Measurements from ENCODE around the gene PCP4. TPM values are rescaled to one million over a fixed set of nuclear protein-coding genes. Genes with fewer than 3 reads are reported as not detected.

PCP4 gene
- polyA plus RNA-seq, 1 donor (not counting 4 experiments of a cell fraction or from before 2014, with no cell fraction given), result not detected

DNA sequence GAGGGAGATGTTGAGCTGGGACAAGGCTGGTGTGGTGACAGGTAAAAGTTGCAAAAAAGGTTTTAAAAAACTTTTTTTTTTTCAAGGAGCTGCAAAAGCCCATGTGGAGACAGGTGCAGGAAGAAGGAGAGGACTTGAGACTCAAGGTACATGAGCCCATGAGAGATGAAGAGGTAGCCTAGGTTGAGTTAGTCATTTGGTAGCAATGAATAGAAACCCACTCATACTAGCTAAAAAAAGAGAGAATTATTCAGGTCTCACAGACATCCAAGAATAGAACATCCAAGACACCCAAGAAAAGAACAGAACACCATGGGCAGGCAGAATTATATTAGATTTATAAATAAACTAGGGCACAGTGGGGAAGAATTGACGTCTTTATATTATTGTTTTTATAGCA lies 65.1 kb downstream of the PCP4 start:
- Histone ChIP-seq H3K9ac (ENCODE audit: control insufficient read depth, extremely low read depth, insufficient read depth, low read length) (no peak overlapping the region), H3K9me3 (ENCODE audit: control insufficient read depth, low read depth, low read length) (peaks cover 3% of the 10 kb centered on the region), H3K4me2 (ENCODE audit: control insufficient read depth, extremely low read depth, insufficient read depth, low read depth, low read length) (no peak overlapping the region), H2AFZ (ENCODE audit: control insufficient read depth, low read length) (no peak overlapping the region), H3K79me2 (ENCODE audit: control insufficient read depth, insufficient read depth, low read length) (no peaks in the 10 kb centered on the region), H4K20me1 (ENCODE audit: control insufficient read depth, extremely low read depth, insufficient read depth, low read length) (no peaks in the 10 kb centered on the region), H3K27me3 (ENCODE audit: control insufficient read depth, extremely low read depth, insufficient read depth, low read length) (no peaks in the 10 kb centered on the region), H3K36me3 (ENCODE audit: control insufficient read depth in 2 of 2, extremely low read depth in 1 of 2, insufficient read depth in 2 of 2, low read length in 2 of 2) (no peaks in the 10 kb centered on the region), H3K4me1 (ENCODE audit: control insufficient read depth, extremely low read depth, insufficient read depth, low read length) (no peaks in the 10 kb centered on the region), H3K4me3 (ENCODE audit: control insufficient read depth in 2 of 3, extremely low read depth in 1 of 3, insufficient read depth in 2 of 3, low read depth in 1 of 3, low read length in 3 of 3) (no peak overlapping the region), H3K27ac (ENCODE audit: control insufficient read depth, insufficient read depth, low read length) (no peak overlapping the region), H3K9me1 (ENCODE audit: control insufficient read depth, extremely low read depth, insufficient read depth, low read length) (no peaks in the 10 kb centered on the region)
- no peak for FAIRE-seq
- no peak for DNase-seq (ENCODE audit: low read depth, low spot score)
- dilution Hi-C loops (cut with MboI; ENCODE audit: extremely low pct_ligation_motif_present, low sequenced_read_pairs), result no loop called here
- TF ChIP-seq, protein P1, sequence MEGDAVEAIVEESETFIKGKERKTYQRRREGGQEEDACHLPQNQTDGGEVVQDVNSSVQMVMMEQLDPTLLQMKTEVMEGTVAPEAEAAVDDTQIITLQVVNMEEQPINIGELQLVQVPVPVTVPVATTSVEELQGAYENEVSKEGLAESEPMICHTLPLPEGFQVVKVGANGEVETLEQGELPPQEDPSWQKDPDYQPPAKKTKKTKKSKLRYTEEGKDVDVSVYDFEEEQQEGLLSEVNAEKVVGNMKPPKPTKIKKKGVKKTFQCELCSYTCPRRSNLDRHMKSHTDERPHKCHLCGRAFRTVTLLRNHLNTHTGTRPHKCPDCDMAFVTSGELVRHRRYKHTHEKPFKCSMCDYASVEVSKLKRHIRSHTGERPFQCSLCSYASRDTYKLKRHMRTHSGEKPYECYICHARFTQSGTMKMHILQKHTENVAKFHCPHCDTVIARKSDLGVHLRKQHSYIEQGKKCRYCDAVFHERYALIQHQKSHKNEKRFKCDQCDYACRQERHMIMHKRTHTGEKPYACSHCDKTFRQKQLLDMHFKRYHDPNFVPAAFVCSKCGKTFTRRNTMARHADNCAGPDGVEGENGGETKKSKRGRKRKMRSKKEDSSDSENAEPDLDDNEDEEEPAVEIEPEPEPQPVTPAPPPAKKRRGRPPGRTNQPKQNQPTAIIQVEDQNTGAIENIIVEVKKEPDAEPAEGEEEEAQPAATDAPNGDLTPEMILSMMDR (optimal IDR thresholded peaks at IDR 0.05 in 1 of 3, IDR thresholded peaks at IDR 0.05 in 1 of 3, conservative IDR thresholded peaks at IDR 0.05 in 1 of 3; ENCODE audit: extremely low read depth in 1 of 3, insufficient read depth in 2 of 3, low read length in 3 of 3), result no peak
- no peak for TF ChIP-seq EZH2 (IDR thresholded peaks at IDR 0.05; ENCODE audit: low read length)

DNA sequence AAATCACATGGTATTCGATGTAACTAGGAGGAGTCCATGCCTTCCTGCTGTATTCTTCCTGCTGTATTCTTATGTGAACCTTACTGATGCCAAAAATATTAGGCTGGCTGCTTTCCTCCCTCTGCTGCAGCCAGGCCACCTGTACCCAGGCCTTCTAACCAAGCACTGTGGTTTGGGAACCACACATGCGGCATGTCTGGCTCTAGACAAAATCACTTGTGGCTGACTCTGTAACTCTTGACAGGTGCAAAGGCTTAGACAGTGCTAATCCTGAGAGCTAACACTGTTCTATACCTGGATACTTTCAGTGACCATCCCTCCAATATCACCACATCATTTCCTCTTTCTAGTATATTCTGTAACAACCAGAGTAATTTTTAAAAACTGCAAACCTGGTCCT lies 67.7 kb downstream of the PCP4 start:
- no peaks in the 10 kb centered on the region for H3K36me3 ChIP-seq (ENCODE audit: control insufficient read depth in 2 of 2, extremely low read depth in 1 of 2, insufficient read depth in 2 of 2, low read length in 2 of 2)
- H3K4me1 ChIP-seq (ENCODE audit: control insufficient read depth, extremely low read depth, insufficient read depth, low read length), result no peaks in the 10 kb centered on the region
- no peak overlapping the region for H2AFZ ChIP-seq (ENCODE audit: control insufficient read depth, low read length)
- DNase-seq (ENCODE audit: low read depth, low spot score) (no peak), FAIRE-seq (no peak)
- H3K4me3 ChIP-seq (ENCODE audit: control insufficient read depth in 2 of 3, extremely low read depth in 1 of 3, insufficient read depth in 2 of 3, low read depth in 1 of 3, low read length in 3 of 3), result no peak overlapping the region
- no peaks in the 10 kb centered on the region for H3K27me3 ChIP-seq (ENCODE audit: control insufficient read depth, extremely low read depth, insufficient read depth, low read length)
- H3K9ac ChIP-seq (ENCODE audit: control insufficient read depth, extremely low read depth, insufficient read depth, low read length), result no peak overlapping the region
- H3K4me2 ChIP-seq (ENCODE audit: control insufficient read depth, extremely low read depth, insufficient read depth, low read depth, low read length), result no peak overlapping the region
- dilution Hi-C loops (cut with MboI; ENCODE audit: extremely low pct_ligation_motif_present, low sequenced_read_pairs), result no loop called here
- H3K9me3 ChIP-seq (ENCODE audit: control insufficient read depth, low read depth, low read length), result peaks cover 7% of the 10 kb centered on the region
- H3K79me2 ChIP-seq (ENCODE audit: control insufficient read depth, insufficient read depth, low read length), result no peaks in the 10 kb centered on the region
- no peaks in the 10 kb centered on the region for H3K9me1 ChIP-seq (ENCODE audit: control insufficient read depth, extremely low read depth, insufficient read depth, low read length)
- TF ChIP-seq EZH2 (IDR thresholded peaks at IDR 0.05; ENCODE audit: low read length), result no peak
- TF ChIP-seq, protein P1 (optimal IDR thresholded peaks at IDR 0.05 in 1 of 3, IDR thresholded peaks at IDR 0.05 in 1 of 3, conservative IDR thresholded peaks at IDR 0.05 in 1 of 3; ENCODE audit: extremely low read depth in 1 of 3, insufficient read depth in 2 of 3, low read length in 3 of 3), result no peak
- no peak overlapping the region for H3K27ac ChIP-seq (ENCODE audit: control insufficient read depth, insufficient read depth, low read length)
- no peaks in the 10 kb centered on the region for H4K20me1 ChIP-seq (ENCODE audit: control insufficient read depth, extremely low read depth, insufficient read depth, low read length)

Data from keratinocyte (primary cell).